ENCODE results near the gene NID2.

DNA sequence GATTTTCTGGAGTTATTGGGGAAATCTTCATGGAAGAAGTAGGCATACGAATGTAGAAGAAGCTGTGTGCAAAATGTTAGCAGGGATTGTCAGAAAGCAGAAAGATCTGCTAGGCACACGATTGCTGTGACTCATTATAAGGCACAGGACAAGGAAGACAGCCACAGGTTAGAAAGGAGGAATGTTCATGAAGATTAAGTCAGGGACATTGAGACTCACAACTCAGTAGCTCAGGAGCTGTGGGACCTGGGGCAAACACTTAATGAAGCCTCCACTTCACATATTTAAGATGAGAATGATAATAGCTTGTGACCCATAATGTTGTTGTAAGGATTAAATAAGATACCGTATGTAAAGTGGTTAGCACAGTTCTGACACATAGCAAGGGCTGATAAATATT lies 106.1 kb downstream of the NID2 start:
- TF ChIP-seq TAF1 (IDR thresholded peaks at IDR 0.05; ENCODE audit: borderline replicate concordance, low read depth, low read length) (no peak), POLR2AphosphoS5 (IDR thresholded peaks at IDR 0.05; ENCODE audit: low read depth, low read length) (no peak), POLR2A (IDR thresholded peaks at IDR 0.05; ENCODE audit: low read depth, low read length) (no peak)

Data from GM12892 (cell line).